Astrocyte of the spinal cord (primary cell): ENCODE results near the gene TBX19.

Experiments
- DNase-seq: peaks from one replicate; pipeline ENCODE4 v3.0.0; 2011; ENCODE audit warnings: low read depth, low spot score
- H3K4me3 ChIP-seq: 2 replicates; pipeline ENCODE4 v1.5.1; 2011; ENCODE audit warnings: low read depth, mild to moderate bottlenecking, low read length, moderate library complexity
- in situ Hi-C: cut with HindIII; loops from 2 replicates; pipeline ENCODE4 v1.10.0; 2017; ENCODE audit warnings: low sequenced_read_pairs
- TF ChIP-seq, protein P1 (sequence below): IDR thresholded peaks from 2 replicates; pipeline ENCODE4 v1.5.1; 2012; ENCODE audit warnings: low read depth, mild to moderate bottlenecking, low read length, inconsistent platforms

Gene TBX19

DNA sequence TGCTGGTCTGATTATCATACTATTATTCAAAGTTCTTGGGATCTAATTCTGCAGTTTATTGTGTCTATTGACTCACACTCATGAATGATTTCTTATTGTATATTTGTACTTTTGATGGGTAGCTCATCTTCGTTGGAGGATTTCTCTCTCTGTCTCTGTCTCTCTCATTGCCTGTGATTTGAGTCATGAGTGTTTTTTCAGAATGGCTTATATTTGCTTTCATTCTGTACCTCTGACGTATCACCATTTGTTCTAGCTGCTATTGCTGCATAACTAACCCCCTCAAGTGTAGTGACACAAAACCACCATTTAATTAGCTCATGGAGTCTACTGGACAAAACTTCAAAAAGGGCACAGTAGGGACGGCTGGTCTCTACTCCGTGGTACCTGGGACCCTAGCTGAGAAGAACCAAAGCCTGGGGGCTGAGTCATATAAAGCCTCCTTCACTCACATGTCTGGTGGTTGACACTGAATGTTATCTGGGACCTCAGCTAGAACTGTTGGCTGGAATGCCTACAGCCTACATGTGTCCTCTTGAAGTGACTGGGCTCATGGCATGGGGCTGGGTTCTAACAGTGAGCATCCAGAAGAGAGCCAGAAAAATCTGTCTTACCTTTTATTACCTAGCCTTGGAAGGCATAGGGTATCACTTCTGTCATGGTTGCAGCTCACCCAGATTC, 44.2 kb downstream of the TBX19 start:
- DNase-seq, result no peak
- in situ Hi-C loops, result no loop called here
- TF ChIP-seq, protein P1, sequence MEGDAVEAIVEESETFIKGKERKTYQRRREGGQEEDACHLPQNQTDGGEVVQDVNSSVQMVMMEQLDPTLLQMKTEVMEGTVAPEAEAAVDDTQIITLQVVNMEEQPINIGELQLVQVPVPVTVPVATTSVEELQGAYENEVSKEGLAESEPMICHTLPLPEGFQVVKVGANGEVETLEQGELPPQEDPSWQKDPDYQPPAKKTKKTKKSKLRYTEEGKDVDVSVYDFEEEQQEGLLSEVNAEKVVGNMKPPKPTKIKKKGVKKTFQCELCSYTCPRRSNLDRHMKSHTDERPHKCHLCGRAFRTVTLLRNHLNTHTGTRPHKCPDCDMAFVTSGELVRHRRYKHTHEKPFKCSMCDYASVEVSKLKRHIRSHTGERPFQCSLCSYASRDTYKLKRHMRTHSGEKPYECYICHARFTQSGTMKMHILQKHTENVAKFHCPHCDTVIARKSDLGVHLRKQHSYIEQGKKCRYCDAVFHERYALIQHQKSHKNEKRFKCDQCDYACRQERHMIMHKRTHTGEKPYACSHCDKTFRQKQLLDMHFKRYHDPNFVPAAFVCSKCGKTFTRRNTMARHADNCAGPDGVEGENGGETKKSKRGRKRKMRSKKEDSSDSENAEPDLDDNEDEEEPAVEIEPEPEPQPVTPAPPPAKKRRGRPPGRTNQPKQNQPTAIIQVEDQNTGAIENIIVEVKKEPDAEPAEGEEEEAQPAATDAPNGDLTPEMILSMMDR, result no peak
- H3K4me3 ChIP-seq, result no peak overlapping the region

DNA sequence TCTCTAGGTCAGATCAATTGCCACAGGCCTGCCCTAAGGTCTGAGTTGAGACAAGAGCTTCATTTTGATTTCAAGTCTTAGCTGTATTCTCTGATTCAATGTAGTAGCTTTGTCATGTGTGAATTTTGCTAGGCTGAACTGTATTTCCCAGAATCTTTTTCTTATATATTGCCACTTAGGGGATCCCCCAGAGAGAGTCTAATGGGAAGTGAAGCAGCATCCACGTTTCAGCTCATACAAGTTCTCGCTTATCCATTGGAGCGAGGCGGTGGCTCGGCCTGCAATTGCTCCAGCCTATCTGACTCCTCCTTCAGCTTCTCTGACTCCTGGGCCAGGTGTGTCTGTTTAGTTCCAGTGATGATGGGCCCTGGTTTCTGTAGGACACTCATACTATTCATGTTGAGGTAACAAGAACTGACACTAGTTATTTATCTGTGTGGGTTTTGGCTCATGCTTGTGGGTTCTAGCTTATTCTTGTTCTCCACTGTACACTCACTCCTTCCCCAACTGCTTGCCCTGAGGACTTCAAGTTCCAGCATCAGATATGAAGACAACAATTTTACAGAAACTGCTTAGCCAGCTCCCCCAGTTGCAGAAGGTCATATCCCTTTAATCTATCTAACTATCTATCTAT, 48.2 kb downstream of the TBX19 start:
- in situ Hi-C loops, result no loop called here
- TF ChIP-seq, protein P1, result no peak

DNA sequence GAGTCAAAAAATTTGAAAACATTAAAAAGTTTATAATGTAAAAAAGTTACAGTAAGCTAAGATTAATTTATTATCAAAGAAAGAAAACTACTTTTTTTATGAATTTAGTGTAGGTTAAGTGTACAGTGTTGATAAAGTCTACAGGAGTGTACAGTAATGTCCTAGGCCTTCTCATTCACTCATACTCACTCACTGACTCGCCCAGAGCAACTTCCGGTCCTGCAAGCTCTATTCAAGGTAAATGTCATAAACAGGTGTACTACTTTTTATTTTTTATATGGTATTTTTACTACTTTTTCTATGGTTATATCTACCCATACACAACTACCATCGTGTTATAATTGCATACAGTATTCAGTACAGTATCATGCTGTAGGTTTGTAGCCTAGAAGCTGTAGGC, 49.6 kb downstream of the TBX19 start:
- in situ Hi-C loops, result no loop called here
- DNase-seq, result no peak

More for the DNA sequence above, 48.2 kb downstream of the TBX19 start:
- no peak overlapping the region for H3K4me3 ChIP-seq
- no peak for DNase-seq

GRCh38 chr1:168331569-168331968, 50.9 kb downstream of the TBX19 start:
- DNase-seq, result no peak
- no peak overlapping the region for H3K4me3 ChIP-seq
- TF ChIP-seq, protein P1, result no peak
- in situ Hi-C loops, result no loop called here

More for the DNA sequence above, 49.6 kb downstream of the TBX19 start:
- no peak overlapping the region for H3K4me3 ChIP-seq
- TF ChIP-seq, protein P1, result no peak

- TF ChIP-seq, protein P1, result no peak
- no peak for DNase-seq
- in situ Hi-C loops, result no loop called here
- no peak overlapping the region for H3K4me3 ChIP-seq
These were observed 53.0 kb downstream of the TBX19 start for GRCh38 chr1:168333562-168334276.

DNA sequence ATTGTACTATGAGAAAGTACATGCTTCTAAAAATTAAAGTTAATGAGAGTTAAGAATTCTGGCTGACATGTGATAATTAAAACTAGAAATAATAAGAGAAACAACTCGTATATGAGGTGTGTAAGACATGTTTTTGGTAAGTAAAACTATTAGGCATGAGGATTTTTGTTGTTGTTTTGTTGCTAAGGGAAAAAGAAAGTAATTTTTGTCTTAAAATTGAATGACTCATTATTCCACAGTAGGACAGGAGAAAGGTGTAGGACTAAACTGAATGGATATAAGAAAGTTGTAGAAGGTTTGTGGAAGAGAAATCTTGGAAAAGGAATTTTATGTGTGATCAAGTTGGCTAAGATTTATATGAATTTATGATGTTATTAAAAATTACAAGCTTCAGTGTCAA, 54.8 kb downstream of the TBX19 start:
- in situ Hi-C loops, result no loop called here
- no peak overlapping the region for H3K4me3 ChIP-seq
- peak; percentile 29 for DNase-seq
- TF ChIP-seq, protein P1, result no peak
